Fibroblast of villous mesenchyme (primary cell): ENCODE data around the gene IL3. TPM values are rescaled to one million over a fixed set of nuclear protein-coding genes. Genes with fewer than 3 reads are reported as not detected.

Experiments used
- DNase-seq: peaks from one replicate; pipeline ENCODE4 v3.0.0-alpha.2; 2010; ENCODE audit warnings: low read depth
- H3K4me3 ChIP-seq: 2 replicates; pipeline ENCODE4 v1.5.1; 2011; ENCODE audit warnings: low read depth, mild to moderate bottlenecking, low read length
- CTCF ChIP-seq: IDR thresholded peaks from 2 replicates; pipeline ENCODE4 v1.5.1; 2012; ENCODE audit warnings: low read depth, mild to moderate bottlenecking, low read length; ENCODE audit not compliant: insufficient read depth
- total RNA-seq: library from RNA; depleted of rRNA; stranded (reverse); fragments of >200 nt; gene quantifications from 2 replicates; pipeline ENCODE4 v1.2.3, GENCODE V29; 2012

IL3 gene
- total RNA-seq, 1 donor, result not detected

- DNase-seq, result no peak
- H3K4me3 ChIP-seq, result no peak overlapping the region
- no peak for TF ChIP-seq CTCF
These were observed 33.9 kb upstream of the IL3 start for GRCh38 chr5:132026516-132027008.

GRCh38 chr5:132027027-132027426, 33.4 kb upstream of the IL3 start:
- no peak overlapping the region for H3K4me3 ChIP-seq
- no peak for TF ChIP-seq CTCF

GRCh38 chr5:132029609-132030330, 30.7 kb upstream of the IL3 start:
- no peak for TF ChIP-seq CTCF
- H3K4me3 ChIP-seq, result no peak overlapping the region
- DNase-seq, result no peak

More at GRCh38 chr5:132027027-132027426, 33.4 kb upstream of the IL3 start:
- DNase-seq, result no peak

- H3K4me3 ChIP-seq, result no peak overlapping the region
- no peak for DNase-seq
- no peak for TF ChIP-seq CTCF
These were observed 29.8 kb upstream of the IL3 start for GRCh38 chr5:132030610-132031009.

- no peak for TF ChIP-seq CTCF
These were observed 28.3 kb upstream of the IL3 start for GRCh38 chr5:132032196-132032595.

GRCh38 chr5:132033122-132033521, 27.3 kb upstream of the IL3 start:
- DNase-seq, result no peak
- no peak overlapping the region for H3K4me3 ChIP-seq

More at GRCh38 chr5:132032196-132032595, 28.3 kb upstream of the IL3 start:
- no peak overlapping the region for H3K4me3 ChIP-seq
- no peak for DNase-seq

More at GRCh38 chr5:132033122-132033521, 27.3 kb upstream of the IL3 start:
- no peak for TF ChIP-seq CTCF
